ENCODE data around the gene SLC30A2.

- TF ChIP-seq CTCF (IDR thresholded peaks at IDR 0.05) (no peak), POLR2A (IDR thresholded peaks at IDR 0.05) (no peak)
Observed at GRCh38 chr1:26083208-26083607, 37.3 kb upstream of the SLC30A2 start.
